IMR-90 (cell line): Measurements from ENCODE around the gene TRPM8.
"Not testable (repeated sequence)": the region's sequence is repeated elsewhere in the genome, so short reads cannot be mapped to it uniquely, and the experiment has no call there.

Experiments
- CEBPB ChIP-seq: IDR thresholded peaks from 2 replicates; pipeline ENCODE4 v1.6.1; 2012; ENCODE audit warnings: low read depth, low read length, improper control_type of control experiment
- CHD1 ChIP-seq: IDR thresholded peaks from 2 replicates; pipeline ENCODE4 v1.6.1; 2012; ENCODE audit warnings: low read depth, low read length, improper control_type of control experiment
- CTCF ChIP-seq: conservative IDR thresholded peaks from 2 replicates; pipeline ENCODE4 v1.5.1; 2012; ENCODE audit warnings: mild to moderate bottlenecking, low read depth, low read length, improper control_type of control experiment
- ELK1 ChIP-seq: fragments of 150-350 bp; IDR thresholded peaks from 2 replicates; pipeline ENCODE4 v1.6.1; 2016; ENCODE audit warnings: low read depth, mild to moderate bottlenecking, low read length, moderate library complexity, borderline replicate concordance
- MAFK ChIP-seq: IDR thresholded peaks from 2 replicates; pipeline ENCODE4 v1.6.1; 2012; ENCODE audit warnings: low read depth, low read length, improper control_type of control experiment
- MAZ ChIP-seq: IDR thresholded peaks from 2 replicates; pipeline ENCODE4 v1.6.1; 2012; ENCODE audit warnings: low read depth, mild to moderate bottlenecking, low read length, improper control_type of control experiment, moderate library complexity, borderline replicate concordance
- POLR2A ChIP-seq: IDR thresholded peaks from 2 replicates; pipeline ENCODE4 v1.6.1; 2012; ENCODE audit warnings: mild to moderate bottlenecking, low read depth, low read length
- RAD21 ChIP-seq: IDR thresholded peaks from 2 replicates; pipeline ENCODE4 v1.6.1; 2012; ENCODE audit warnings: low read length, improper control_type of control experiment
- RCOR1 ChIP-seq: IDR thresholded peaks from 2 replicates; pipeline ENCODE4 v1.6.1; 2012; ENCODE audit warnings: mild to moderate bottlenecking, low read length, improper control_type of control experiment; ENCODE audit not compliant: insufficient replicate concordance
- RFX5 ChIP-seq: IDR thresholded peaks from 2 replicates; pipeline ENCODE4 v1.8.0; 2012; ENCODE audit warnings: low read depth, mild to moderate bottlenecking, low read length, moderate library complexity
- SMC3 ChIP-seq: fragments of 150-350 bp; IDR thresholded peaks from 2 replicates; pipeline ENCODE4 v1.6.1; 2016; ENCODE audit warnings: low read depth, mild to moderate bottlenecking, antibody characterized with exemption, low read length, moderate library complexity

DNA sequence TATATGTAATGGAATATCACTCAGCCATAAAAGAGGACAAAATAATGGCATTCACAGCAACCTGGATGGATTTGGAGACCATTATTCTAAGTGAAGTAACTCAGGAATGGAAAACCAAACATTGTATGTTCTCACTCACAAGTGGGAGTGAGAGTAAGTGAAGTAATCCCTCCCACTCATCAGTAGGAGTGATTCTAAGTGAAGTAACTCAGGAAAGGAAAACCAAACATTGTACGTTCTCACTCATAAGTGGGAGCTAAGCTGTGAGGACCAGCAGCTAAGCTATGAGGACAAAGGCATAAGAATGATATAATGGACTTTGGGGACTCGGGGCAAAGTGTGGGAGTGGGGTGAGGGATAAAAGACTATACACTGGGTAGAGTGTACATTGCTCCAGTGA lies 20.9 kb upstream of the TRPM8 start:
- TF ChIP-seq CTCF, CHD1, RFX5, CEBPB, POLR2A, RCOR1, MAFK, RAD21, SMC3, ELK1, MAZ: not testable (repeated sequence)
